ENCODE results near the gene CARD19. TPM values are rescaled to one million over a fixed set of nuclear protein-coding genes. Genes with fewer than 3 reads are reported as not detected.
"Not testable (repeated sequence)": the region's sequence is repeated elsewhere in the genome, so short reads cannot be mapped to it uniquely, and the experiment has no call there.

The CARD19 gene
- total RNA-seq, 3 donors from 2014 or later, result 59.0 to 79.3 (median 62.1) TPM

DNA sequence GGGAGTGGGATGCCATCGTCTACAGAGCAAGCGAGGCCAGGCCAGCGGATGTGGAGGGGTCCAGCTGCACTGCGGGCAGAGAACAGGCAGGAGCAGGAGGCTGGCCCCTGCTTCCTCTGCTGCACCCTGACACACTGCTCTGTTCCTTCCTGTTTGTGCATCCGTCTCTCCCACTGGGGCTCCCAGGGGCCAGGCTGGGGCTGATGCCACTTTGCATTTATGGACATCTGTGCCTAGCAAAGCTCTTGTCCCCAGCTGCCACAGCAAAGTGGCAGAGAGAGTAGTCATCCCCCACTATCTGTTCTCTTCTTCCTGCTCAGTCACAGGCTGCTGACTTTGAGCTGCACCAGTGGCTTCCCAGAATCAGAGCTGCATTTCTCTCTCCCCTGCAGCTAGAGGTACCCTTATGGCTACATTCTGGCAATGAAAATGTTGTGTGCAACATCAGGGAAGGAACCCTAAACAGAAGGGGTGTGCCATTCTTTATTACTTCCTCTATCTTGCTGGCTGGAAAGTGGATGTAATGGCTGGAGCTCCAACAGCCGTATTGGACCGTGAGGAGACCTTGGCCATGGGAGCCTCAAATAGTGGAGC lies 42.3 kb downstream of the CARD19 start:
- intact Hi-C loops (cut with DNase I; ENCODE audit: low total_unique reads), result no loop called here
- Histone ChIP-seq H3K36me3 (no peaks in the 10 kb centered on the region), H3K4me1 (peaks cover 3 to 9% of the 10 kb centered on the region in 2 donors), H3K27ac (no peak overlapping the region), H3K9me3 (no peaks in the 10 kb centered on the region), H3K27me3 (no peaks in the 10 kb centered on the region), H3K4me3 (no peak overlapping the region)
- DNase-seq (ENCODE audit: low spot score in 2 of 2), result no peak
- TF ChIP-seq, protein P1, sequence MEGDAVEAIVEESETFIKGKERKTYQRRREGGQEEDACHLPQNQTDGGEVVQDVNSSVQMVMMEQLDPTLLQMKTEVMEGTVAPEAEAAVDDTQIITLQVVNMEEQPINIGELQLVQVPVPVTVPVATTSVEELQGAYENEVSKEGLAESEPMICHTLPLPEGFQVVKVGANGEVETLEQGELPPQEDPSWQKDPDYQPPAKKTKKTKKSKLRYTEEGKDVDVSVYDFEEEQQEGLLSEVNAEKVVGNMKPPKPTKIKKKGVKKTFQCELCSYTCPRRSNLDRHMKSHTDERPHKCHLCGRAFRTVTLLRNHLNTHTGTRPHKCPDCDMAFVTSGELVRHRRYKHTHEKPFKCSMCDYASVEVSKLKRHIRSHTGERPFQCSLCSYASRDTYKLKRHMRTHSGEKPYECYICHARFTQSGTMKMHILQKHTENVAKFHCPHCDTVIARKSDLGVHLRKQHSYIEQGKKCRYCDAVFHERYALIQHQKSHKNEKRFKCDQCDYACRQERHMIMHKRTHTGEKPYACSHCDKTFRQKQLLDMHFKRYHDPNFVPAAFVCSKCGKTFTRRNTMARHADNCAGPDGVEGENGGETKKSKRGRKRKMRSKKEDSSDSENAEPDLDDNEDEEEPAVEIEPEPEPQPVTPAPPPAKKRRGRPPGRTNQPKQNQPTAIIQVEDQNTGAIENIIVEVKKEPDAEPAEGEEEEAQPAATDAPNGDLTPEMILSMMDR (IDR thresholded peaks at IDR 0.05), result no peak
- TF ChIP-seq POLR2A (IDR thresholded peaks at IDR 0.05) (no peak), POLR2AphosphoS5 (IDR thresholded peaks at IDR 0.05) (no peak)

DNA sequence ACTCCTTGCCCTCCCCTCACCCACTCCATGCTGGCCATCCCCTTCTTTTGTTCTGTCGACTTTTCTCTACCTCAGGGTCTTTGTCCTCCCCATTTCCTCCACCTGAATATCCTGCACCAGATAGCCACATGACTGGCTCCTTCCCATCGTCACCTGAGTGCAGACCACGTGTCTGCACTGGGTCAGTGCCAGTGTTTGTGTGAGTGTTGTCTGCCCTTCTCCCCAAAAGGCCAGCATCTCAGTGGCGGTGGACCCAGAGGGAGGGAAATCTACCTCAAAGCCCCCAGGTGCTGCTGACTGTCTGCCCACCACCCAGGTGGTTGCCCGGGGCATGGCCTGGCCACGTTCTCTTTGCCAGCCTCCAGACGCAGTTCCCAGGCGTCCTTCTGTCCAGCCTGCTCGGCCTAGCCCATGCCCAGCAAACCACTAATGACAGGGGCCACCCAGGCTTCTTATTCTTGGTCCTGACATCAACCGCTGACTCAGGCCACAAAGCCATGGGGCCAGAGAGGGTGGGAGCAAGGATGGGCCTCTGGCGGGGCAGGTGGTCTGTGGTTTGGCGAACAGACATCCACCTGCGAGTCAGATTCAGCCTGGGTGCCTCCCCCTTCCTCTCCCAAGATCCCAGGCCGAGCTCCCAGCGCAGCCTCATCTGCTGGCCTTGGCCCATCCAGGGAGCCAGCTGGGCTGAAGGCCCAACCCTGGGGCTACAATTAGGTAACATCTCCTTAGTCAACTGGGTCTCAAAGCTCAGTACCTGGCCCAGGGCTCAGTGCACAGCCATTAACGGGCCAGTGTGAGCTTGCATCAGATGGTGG lies 43.6 kb downstream of the CARD19 start:
- Histone ChIP-seq H3K9me3 (no peaks in the 10 kb centered on the region), H3K27ac (peak overlapping the region; percentile 64 to 74), H3K4me1 (peaks cover 3 to 9% of the 10 kb centered on the region in 2 donors), H3K36me3 (no peaks in the 10 kb centered on the region), H3K4me3 (no peak overlapping the region), H3K27me3 (no peaks in the 10 kb centered on the region)
- intact Hi-C loops (cut with DNase I; ENCODE audit: low total_unique reads), result no loop called here
- peak in 1 of 2 donors; percentile 72 for DNase-seq (ENCODE audit: low spot score in 2 of 2)
- TF ChIP-seq, protein P1 (IDR thresholded peaks at IDR 0.05), result no peak
- peak in 2 of 3 donors; percentile 16 to 26 for TF ChIP-seq POLR2AphosphoS5 (IDR thresholded peaks at IDR 0.05)
- no peak for TF ChIP-seq POLR2A (IDR thresholded peaks at IDR 0.05)

DNA sequence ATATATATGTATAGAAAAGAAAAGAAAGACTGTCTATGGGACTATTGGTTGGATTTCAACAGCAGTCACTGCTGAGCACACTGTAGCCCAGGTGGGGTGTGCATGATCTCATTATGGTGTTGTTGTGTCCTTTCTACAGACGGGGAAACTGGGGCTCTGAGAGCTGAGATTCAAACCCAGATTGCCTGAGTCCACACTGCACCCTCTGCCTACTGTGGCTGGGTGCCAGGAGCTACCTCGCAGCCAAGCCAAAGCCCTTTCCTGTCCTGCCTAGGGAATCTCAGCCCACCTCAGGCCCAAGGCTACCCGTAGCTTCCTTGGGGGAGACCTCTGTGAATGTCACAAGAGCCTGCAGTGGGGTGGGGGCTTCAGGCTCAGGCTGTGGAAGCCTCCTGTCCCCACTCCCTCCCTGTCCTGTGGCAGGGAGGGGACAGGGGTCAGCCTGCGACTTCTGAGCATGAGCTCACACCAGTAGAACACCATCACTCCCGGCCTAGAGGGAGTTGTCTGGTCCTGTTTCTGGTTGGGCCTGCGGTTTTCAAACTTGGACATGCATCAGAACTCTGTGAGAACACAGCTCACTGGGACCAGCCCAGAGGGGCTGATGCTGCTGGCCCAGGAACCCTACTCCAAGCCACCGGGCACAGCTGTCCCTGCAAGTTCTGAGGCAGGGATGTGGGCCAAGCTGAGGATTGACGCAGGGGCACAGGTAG lies 45.9 kb downstream of the CARD19 start:
- no peak for TF ChIP-seq POLR2AphosphoS5 (IDR thresholded peaks at IDR 0.05)
- TF ChIP-seq POLR2A (IDR thresholded peaks at IDR 0.05), result no peak
- TF ChIP-seq, protein P1 (IDR thresholded peaks at IDR 0.05), result no peak
- Histone ChIP-seq H3K27ac (peak overlapping the region; percentile 81 to 87), H3K36me3 (no peaks in the 10 kb centered on the region), H3K4me1 (peaks cover 0 to 9% of the 10 kb centered on the region in 2 donors), H3K4me3 (no peak overlapping the region), H3K27me3 (no peaks in the 10 kb centered on the region), H3K9me3 (no peaks in the 10 kb centered on the region)
- intact Hi-C loops (cut with DNase I; ENCODE audit: low total_unique reads), result no loop called here
- peak in 1 of 2 donors; percentile 76 for DNase-seq (ENCODE audit: low spot score in 2 of 2)

DNA sequence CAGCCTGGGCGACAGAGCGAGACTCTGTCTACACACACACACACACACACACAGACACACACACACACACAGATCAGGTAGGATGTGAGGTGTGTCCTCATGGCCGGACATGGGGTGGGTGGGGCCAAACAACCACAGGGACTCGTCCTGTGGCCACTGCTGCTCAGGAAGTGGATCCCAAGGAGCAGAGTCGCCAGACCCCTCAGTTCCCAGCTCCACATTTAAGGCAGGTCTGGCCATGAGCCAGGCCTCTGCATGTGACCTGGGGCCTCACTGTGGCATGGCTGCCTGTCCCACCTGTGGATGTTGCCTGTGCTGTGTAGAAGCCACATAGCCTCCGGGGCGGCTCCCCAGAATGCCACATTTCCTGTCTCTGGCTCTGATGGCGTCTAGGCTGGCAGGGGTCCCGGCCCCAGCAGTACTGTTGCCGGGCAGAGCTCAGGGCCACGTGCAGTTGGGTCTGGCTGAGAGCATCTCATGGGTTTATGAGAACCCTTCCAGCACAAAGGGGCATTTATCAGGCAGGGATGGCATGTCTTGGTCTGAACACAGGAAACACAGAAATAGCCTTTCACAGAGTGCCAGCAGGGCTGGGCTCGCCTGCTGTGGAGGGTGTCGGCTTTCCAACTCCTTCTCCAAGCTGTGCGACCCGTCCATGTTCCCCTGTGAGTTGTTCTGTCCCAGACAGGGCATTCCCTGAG lies 48.0 kb downstream of the CARD19 start:
- no peaks in the 10 kb centered on the region for H3K9me3 ChIP-seq
- peak overlapping the region in 1 of 3 donors; percentile 44 for H3K4me3 ChIP-seq
- no peaks in the 10 kb centered on the region for H3K36me3 ChIP-seq
- H3K4me1 ChIP-seq, result peaks cover 0 to 9% of the 10 kb centered on the region in 2 donors
- H3K27me3 ChIP-seq, result no peaks in the 10 kb centered on the region
- H3K27ac ChIP-seq, result peak overlapping the region; percentile 87
- TF ChIP-seq POLR2A (IDR thresholded peaks at IDR 0.05) (no peak), POLR2AphosphoS5 (IDR thresholded peaks at IDR 0.05) (peak in 1 of 3 donors; percentile 39)
- TF ChIP-seq, protein P1 (IDR thresholded peaks at IDR 0.05), result no peak
- peak; percentile 77 to 95 for DNase-seq (ENCODE audit: low spot score in 2 of 2)
- intact Hi-C loops (cut with DNase I; ENCODE audit: low total_unique reads), result no loop called here

DNA sequence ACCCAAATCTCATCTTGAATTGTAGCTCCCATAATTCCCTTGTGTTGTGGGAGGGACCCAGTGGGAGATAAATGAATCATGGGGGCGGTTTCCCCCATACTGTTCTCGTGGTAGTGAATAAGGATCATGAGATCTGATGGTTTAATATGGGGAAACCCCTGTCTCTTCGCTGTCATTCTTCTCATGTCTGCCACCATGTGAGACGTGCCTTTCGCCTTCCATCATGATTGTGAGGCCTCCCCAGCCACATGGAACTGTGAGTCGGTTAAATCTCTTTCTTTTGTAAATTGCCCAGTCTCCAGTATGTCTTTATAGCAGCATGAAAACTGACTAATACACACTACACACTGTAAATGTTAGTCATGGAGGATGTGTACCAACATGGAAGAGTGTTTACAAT lies 50.7 kb downstream of the CARD19 start:
- H3K27me3 ChIP-seq; DNase-seq (ENCODE audit: low spot score in 2 of 2); H3K4me1 ChIP-seq; intact Hi-C loops (cut with DNase I; ENCODE audit: low total_unique reads); H3K27ac ChIP-seq; H3K9me3 ChIP-seq; H3K36me3 ChIP-seq; H3K4me3 ChIP-seq: not testable (repeated sequence)

Data from breast epithelium (tissue), 4 donors.